ENCODE results near the gene EIF3A.
"Not testable (repeated sequence)": the region's sequence is repeated elsewhere in the genome, so short reads cannot be mapped to it uniquely, and the experiment has no call there.

EIF3A gene

GRCh38 chr10:119105155-119105554 lies 24.5 kb upstream of the EIF3A start:
- peaks cover 12% of the 10 kb centered on the region for H3K36me3 ChIP-seq (replicated peaks)
- no peaks in the 10 kb centered on the region for H3K27me3 ChIP-seq (ENCODE audit: low read depth)
- in situ Hi-C loops (cut with MboI; ENCODE audit: low sequenced_read_pairs), result no loop called here
- H3K9me3 ChIP-seq, result no peaks in the 10 kb centered on the region
- DNase-seq (ENCODE audit: low spot score in 2 of 2), result no peak
- peaks cover 3% of the 10 kb centered on the region; the same call in 1 of the 2 replicates for H3K4me1 ChIP-seq
- peak overlapping the region; percentile 58 for H3K4me3 ChIP-seq

- peak; percentile 11 to 45 for DNase-seq (ENCODE audit: low spot score in 2 of 2)
- no peaks in the 10 kb centered on the region for H3K9me3 ChIP-seq
- in situ Hi-C loops (cut with MboI; ENCODE audit: low sequenced_read_pairs), result no loop called here
These were observed 24.0 kb upstream of the EIF3A start for GRCh38 chr10:119104654-119105015.

GRCh38 chr10:119103903-119104653 lies 23.5 kb upstream of the EIF3A start, which contains the start of gene DENND10:
Gene DENND10 (plus strand): TSS chr10:119104113. CDS start chr10:119104143, 30 bp downstream.
- peaks cover 3% of the 10 kb centered on the region; the same call in 1 of the 2 replicates for H3K4me1 ChIP-seq
- peaks cover 9% of the 10 kb centered on the region for H3K36me3 ChIP-seq (replicated peaks)
- peak within 1 kb of the TSS; percentile 58 for H3K4me3 ChIP-seq
- peak; percentile 58 to 90 for DNase-seq (ENCODE audit: low spot score in 2 of 2)
- in situ Hi-C loops (cut with MboI; ENCODE audit: low sequenced_read_pairs), result no loop called here
- H3K27me3 ChIP-seq (ENCODE audit: low read depth), result no peaks in the 10 kb centered on the region
- no peaks in the 10 kb centered on the region for H3K9me3 ChIP-seq

More at GRCh38 chr10:119104654-119105015, 24.0 kb upstream of the EIF3A start:
- Histone ChIP-seq H3K4me3 (peak overlapping the region; percentile 58), H3K4me1 (peaks cover 3% of the 10 kb centered on the region; the same call in 1 of the 2 replicates), H3K36me3 (replicated peaks) (peaks cover 12% of the 10 kb centered on the region), H3K27me3 (ENCODE audit: low read depth) (no peaks in the 10 kb centered on the region)

- no peaks in the 10 kb centered on the region for H3K27me3 ChIP-seq (ENCODE audit: low read depth)
- H3K36me3 ChIP-seq (replicated peaks), result peaks cover 5% of the 10 kb centered on the region; the same call in 1 of the 2 replicates
- DNase-seq (ENCODE audit: low spot score in 2 of 2), result no peak
- in situ Hi-C loops (cut with MboI; ENCODE audit: low sequenced_read_pairs), result no loop called here
- peaks cover 3% of the 10 kb centered on the region; the same call in 1 of the 2 replicates for H3K4me1 ChIP-seq
- peak overlapping the region; percentile 14 for H3K4me3 ChIP-seq
- no peaks in the 10 kb centered on the region for H3K9me3 ChIP-seq
These were observed 22.8 kb upstream of the EIF3A start for GRCh38 chr10:119103241-119103902.

- in situ Hi-C loops (cut with MboI; ENCODE audit: low sequenced_read_pairs), result no loop called here
- no peak overlapping the region for H3K4me3 ChIP-seq
These were observed 20.9 kb upstream of the EIF3A start for GRCh38 chr10:119101366-119102098.

GRCh38 chr10:119100434-119101238 lies 20.0 kb upstream of the EIF3A start:
- peaks cover 3% of the 10 kb centered on the region; the same call in 1 of the 2 replicates for H3K4me1 ChIP-seq
- no peaks in the 10 kb centered on the region for H3K27me3 ChIP-seq (ENCODE audit: low read depth)
- no peak for DNase-seq (ENCODE audit: low spot score in 2 of 2)
- H3K4me3 ChIP-seq, result no peak overlapping the region
- no peaks in the 10 kb centered on the region for H3K36me3 ChIP-seq (replicated peaks)
- no peaks in the 10 kb centered on the region for H3K9me3 ChIP-seq
- in situ Hi-C loops (cut with MboI; ENCODE audit: low sequenced_read_pairs), result no loop called here

More at GRCh38 chr10:119101366-119102098, 20.9 kb upstream of the EIF3A start:
- no peaks in the 10 kb centered on the region for H3K27me3 ChIP-seq (ENCODE audit: low read depth)
- H3K36me3 ChIP-seq (replicated peaks), result peaks cover 2% of the 10 kb centered on the region; the same call in 1 of the 2 replicates
- no peaks in the 10 kb centered on the region for H3K9me3 ChIP-seq
- peaks cover 3% of the 10 kb centered on the region; the same call in 1 of the 2 replicates for H3K4me1 ChIP-seq
- no peak for DNase-seq (ENCODE audit: low spot score in 2 of 2)

GRCh38 chr10:119098576-119098975 lies 18.0 kb upstream of the EIF3A start:
- H3K36me3 ChIP-seq (replicated peaks), result no peaks in the 10 kb centered on the region
- peaks cover 2% of the 10 kb centered on the region; the same call in 1 of the 2 replicates for H3K4me1 ChIP-seq
- H3K4me3 ChIP-seq, result no peak overlapping the region
- H3K9me3 ChIP-seq, result no peaks in the 10 kb centered on the region
- no peak for DNase-seq (ENCODE audit: low spot score in 2 of 2)
- no peaks in the 10 kb centered on the region for H3K27me3 ChIP-seq (ENCODE audit: low read depth)
- in situ Hi-C loops (cut with MboI; ENCODE audit: low sequenced_read_pairs), result no loop called here

- H3K4me1 ChIP-seq; H3K4me3 ChIP-seq; in situ Hi-C loops (cut with MboI; ENCODE audit: low sequenced_read_pairs); DNase-seq (ENCODE audit: low spot score in 2 of 2); H3K36me3 ChIP-seq (replicated peaks); H3K27me3 ChIP-seq (ENCODE audit: low read depth); H3K9me3 ChIP-seq: not testable (repeated sequence)
These were observed 16.2 kb upstream of the EIF3A start for GRCh38 chr10:119096641-119097415.

GRCh38 chr10:119095640-119096039 lies 15.0 kb upstream of the EIF3A start:
- in situ Hi-C loops (cut with MboI; ENCODE audit: low sequenced_read_pairs), result no loop called here
- no peak overlapping the region for H3K4me3 ChIP-seq
- no peaks in the 10 kb centered on the region for H3K36me3 ChIP-seq (replicated peaks)
- H3K9me3 ChIP-seq, result no peaks in the 10 kb centered on the region
- peaks cover 4% of the 10 kb centered on the region; the same call in 1 of the 2 replicates for H3K4me1 ChIP-seq
- DNase-seq (ENCODE audit: low spot score in 2 of 2), result no peak
- H3K27me3 ChIP-seq (ENCODE audit: low read depth), result no peaks in the 10 kb centered on the region

GRCh38 chr10:119090968-119091367 lies 10.4 kb upstream of the EIF3A start:
- H3K9me3 ChIP-seq, result no peaks in the 10 kb centered on the region
- H3K4me3 ChIP-seq, result no peak overlapping the region
- in situ Hi-C loops (cut with MboI; ENCODE audit: low sequenced_read_pairs), result no loop called here
- peaks cover 4% of the 10 kb centered on the region; the same call in 1 of the 2 replicates for H3K4me1 ChIP-seq
- no peaks in the 10 kb centered on the region for H3K27me3 ChIP-seq (ENCODE audit: low read depth)
- H3K36me3 ChIP-seq (replicated peaks), result no peaks in the 10 kb centered on the region
- DNase-seq (ENCODE audit: low spot score in 2 of 2), result no peak

- Histone ChIP-seq H3K9me3 (no peaks in the 10 kb centered on the region), H3K4me3 (no peak overlapping the region), H3K36me3 (replicated peaks) (no peaks in the 10 kb centered on the region), H3K27me3 (ENCODE audit: low read depth) (no peaks in the 10 kb centered on the region), H3K4me1 (peaks cover 4% of the 10 kb centered on the region; the same call in 1 of the 2 replicates)
- DNase-seq (ENCODE audit: low spot score in 2 of 2), result no peak
- in situ Hi-C loops (cut with MboI; ENCODE audit: low sequenced_read_pairs), result no loop called here
These were observed 9.6 kb upstream of the EIF3A start for GRCh38 chr10:119090026-119090795.
